ENCODE data around the gene CDCA7.

DNA sequence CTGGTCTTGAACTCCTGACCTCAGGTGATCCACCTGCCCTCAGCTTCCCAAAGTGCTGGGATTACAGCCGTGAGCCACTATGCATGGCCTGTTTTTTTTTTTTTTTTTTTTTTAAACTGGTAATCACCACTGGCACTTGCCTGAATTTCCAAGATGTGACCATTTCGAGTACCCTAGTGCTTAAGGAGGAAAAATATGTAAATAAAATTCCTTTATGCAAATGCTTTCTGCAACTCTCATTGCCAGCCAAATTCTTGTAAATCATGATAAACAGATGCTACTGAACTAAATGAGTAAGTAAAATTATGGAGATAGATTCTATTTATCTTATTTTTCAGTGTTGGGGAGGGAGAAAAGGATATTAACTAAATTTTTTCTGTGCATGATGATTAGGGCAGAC is 18.6 kb downstream of the CDCA7 start:
- no peak for TF ChIP-seq ETV5 (CRISPR knock-in tag; IDR thresholded peaks at IDR 0.05; ENCODE audit: borderline replicate concordance)
- no peak for TF ChIP-seq POLR2A (IDR thresholded peaks at IDR 0.05; ENCODE audit: insufficient read depth in 1 of 2, low read depth in 2 of 2, low read length in 2 of 2)
- no peak for TF ChIP-seq MTF2 (CRISPR knock-in tag; IDR thresholded peaks at IDR 0.05; ENCODE audit: borderline replicate concordance)
- TF ChIP-seq DNMT1 (CRISPR knock-in tag; IDR thresholded peaks at IDR 0.05) = no peak
- no peak for TF ChIP-seq NFIC (IDR thresholded peaks at IDR 0.05; ENCODE audit: low read length)
- TF ChIP-seq, protein P1, sequence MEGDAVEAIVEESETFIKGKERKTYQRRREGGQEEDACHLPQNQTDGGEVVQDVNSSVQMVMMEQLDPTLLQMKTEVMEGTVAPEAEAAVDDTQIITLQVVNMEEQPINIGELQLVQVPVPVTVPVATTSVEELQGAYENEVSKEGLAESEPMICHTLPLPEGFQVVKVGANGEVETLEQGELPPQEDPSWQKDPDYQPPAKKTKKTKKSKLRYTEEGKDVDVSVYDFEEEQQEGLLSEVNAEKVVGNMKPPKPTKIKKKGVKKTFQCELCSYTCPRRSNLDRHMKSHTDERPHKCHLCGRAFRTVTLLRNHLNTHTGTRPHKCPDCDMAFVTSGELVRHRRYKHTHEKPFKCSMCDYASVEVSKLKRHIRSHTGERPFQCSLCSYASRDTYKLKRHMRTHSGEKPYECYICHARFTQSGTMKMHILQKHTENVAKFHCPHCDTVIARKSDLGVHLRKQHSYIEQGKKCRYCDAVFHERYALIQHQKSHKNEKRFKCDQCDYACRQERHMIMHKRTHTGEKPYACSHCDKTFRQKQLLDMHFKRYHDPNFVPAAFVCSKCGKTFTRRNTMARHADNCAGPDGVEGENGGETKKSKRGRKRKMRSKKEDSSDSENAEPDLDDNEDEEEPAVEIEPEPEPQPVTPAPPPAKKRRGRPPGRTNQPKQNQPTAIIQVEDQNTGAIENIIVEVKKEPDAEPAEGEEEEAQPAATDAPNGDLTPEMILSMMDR (CRISPR knock-in tag; IDR thresholded peaks at IDR 0.05) = no peak
- no peak for TF ChIP-seq SMC3 (IDR thresholded peaks at IDR 0.05; ENCODE audit: low read length)
- TF ChIP-seq, protein P2, sequence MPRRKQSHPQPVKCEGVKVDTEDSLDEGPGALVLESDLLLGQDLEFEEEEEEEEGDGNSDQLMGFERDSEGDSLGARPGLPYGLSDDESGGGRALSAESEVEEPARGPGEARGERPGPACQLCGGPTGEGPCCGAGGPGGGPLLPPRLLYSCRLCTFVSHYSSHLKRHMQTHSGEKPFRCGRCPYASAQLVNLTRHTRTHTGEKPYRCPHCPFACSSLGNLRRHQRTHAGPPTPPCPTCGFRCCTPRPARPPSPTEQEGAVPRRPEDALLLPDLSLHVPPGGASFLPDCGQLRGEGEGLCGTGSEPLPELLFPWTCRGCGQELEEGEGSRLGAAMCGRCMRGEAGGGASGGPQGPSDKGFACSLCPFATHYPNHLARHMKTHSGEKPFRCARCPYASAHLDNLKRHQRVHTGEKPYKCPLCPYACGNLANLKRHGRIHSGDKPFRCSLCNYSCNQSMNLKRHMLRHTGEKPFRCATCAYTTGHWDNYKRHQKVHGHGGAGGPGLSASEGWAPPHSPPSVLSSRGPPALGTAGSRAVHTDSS (CRISPR knock-in tag; conservative IDR thresholded peaks at IDR 0.05) = no peak
- TF ChIP-seq ZKSCAN5 (CRISPR knock-in tag; IDR thresholded peaks at IDR 0.05) = no peak
- TF ChIP-seq ZBTB26 (CRISPR knock-in tag; IDR thresholded peaks at IDR 0.05; ENCODE audit: borderline replicate concordance) = no peak
- TF ChIP-seq TCF12 (IDR thresholded peaks at IDR 0.05) = no peak
- no peak for TF ChIP-seq TCF12 (CRISPR knock-in tag; IDR thresholded peaks at IDR 0.05)
- no peak for TF ChIP-seq ZNF773 (CRISPR knock-in tag; IDR thresholded peaks at IDR 0.05; ENCODE audit: borderline replicate concordance)

Data from HepG2 (cell line).